ENCODE measurements around the gene MCM6.
A peak's percentile ranks its signal among the peaks of the same experiment; 100 is the strongest.
"Not testable (repeated sequence)": the region's sequence is repeated elsewhere in the genome, so short reads cannot be mapped to it uniquely, and the experiment has no call there.

MCM6 gene
- total RNA-seq = 36.7 to 108 reads per million in 2 donors

DNA sequence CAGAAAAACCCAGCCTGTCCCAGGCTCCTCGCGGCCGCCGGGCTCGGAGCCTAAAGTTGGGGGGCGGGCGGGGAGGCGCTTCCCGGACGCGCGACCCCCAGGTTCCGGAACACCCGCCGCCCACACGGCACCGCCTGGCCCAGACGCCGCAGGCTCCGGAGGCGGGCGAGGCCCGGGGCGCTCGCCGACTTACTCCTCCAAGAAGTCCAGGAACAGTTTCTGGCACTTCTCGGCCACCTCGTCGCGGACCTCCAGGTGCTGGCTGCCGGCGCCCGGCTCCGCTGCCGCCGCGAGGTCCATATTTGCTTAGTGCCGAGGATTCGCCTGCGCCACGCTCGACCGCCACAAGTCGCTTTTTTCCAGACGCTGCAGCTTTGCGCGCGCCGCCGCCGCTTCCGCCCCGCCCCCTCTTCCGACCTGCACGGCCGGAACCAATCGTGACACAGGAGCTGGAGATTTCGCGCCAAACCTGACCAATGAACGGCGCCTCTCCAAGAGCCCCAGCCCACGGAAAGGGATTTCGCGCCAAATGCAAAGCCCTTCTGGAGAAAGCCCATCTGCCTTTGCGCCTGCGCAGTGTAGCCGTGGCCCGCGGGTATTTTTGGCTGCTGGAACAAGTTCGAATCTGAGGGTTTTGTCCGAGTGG is at the start of gene MCM6:
MCM6 (minus strand) TSS at position 378 of the 646 bp plus-strand sequence; CDS start at position 300, 78 bp downstream.
- DNase-seq = peak; percentile 96

- no peak for DNase-seq
These were observed 49.3 kb upstream of the MCM6 start for GRCh38 chr2:135925571-135925970.

DNA sequence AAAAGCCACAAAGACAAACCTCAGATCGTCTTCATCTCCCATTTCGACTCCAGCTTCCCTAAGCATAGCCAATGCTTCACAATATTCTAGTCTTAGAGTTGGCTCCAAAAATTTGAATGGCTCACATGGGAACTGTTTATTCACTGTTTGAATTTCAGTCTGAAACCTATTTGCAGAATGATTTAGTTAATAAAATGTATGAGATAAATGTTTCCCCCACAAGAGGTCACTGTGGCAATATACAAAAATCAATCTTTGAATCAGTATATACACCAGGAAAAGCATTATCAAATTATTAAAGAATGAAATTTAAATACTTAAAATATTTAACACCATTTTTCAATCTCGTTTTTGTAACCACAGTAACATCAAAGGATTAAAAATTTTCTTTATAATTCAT is 40.0 kb upstream of the MCM6 start:
- no peak for DNase-seq

GRCh38 chr2:135914485-135914884 is 38.2 kb upstream of the MCM6 start:
- no peak for DNase-seq

- DNase-seq = peak; percentile 31
These were observed 37.6 kb upstream of the MCM6 start for GRCh38 chr2:135913727-135914365.

DNA sequence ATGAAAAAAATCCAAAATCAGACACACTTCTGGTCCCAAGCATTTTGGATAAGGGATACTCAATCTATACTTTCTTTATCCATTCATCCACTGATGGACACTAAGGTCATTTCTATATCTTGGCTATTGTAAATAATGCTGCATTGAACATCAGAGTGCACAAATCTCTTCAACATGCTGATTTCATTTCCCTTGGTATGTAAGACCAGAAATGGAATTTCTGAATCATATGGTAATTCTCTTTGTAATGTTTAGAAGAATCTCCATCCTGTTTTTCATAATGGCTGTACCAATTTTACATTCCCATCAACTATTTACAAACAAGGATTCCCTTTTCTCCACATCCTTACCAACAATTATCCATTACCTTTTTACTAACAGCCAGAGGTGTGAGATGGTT is 33.7 kb upstream of the MCM6 start:
- no peak for DNase-seq

GRCh38 chr2:135905679-135906078 is 29.4 kb upstream of the MCM6 start:
- no peak for DNase-seq

DNA sequence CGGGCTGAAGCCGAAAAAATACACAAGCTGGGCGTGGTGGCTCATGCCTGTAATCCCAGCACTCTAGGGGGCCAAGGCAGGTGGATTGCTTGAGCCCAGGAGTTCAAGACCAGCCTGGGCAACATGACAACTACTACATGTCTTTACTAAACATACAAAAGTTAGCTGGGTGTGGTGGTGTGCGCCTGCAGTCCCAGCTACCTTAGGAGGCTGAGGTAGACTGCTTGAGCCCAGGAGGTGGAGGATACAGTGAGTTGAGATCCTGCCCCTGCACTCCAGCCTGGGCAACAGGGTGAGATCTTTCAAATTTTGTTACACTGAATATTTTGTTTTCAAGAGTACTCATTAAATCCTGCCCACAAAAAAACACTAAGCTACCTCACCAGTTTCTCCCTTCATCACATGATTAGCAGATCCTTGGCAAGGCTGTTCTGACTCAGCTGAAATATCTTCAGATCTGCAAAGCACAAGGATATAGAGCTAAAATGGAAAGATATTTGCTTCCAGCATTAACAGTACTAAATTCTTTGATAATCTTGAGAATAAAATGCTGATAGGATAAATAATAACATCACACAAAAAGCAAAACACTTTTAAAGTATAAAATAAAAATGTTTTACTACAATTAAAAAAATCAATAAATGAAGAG is 28.2 kb upstream of the MCM6 start:
- no peak for DNase-seq

GRCh38 chr2:135903650-135904049 is 27.4 kb upstream of the MCM6 start:
- no peak for DNase-seq

DNA sequence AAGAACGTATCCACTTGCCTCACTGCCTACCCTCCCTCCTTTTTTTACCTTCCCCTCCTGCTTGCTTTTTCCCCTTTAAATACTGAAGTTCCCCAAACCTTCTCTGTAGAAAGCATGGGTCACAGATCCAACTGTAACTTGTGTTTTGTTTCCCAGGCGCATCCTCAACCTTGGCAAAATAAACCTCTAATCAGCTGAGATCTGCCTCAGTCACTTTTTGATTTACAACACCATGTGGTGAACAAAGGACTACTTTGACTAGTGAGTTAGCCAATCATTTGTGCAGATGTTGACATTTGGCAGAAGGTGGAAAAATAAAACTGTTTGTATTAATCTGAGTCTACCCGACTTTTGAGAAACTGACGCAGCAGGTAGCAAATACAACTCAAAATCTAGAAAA is 23.3 kb upstream of the MCM6 start:
- no peak for DNase-seq

DNA sequence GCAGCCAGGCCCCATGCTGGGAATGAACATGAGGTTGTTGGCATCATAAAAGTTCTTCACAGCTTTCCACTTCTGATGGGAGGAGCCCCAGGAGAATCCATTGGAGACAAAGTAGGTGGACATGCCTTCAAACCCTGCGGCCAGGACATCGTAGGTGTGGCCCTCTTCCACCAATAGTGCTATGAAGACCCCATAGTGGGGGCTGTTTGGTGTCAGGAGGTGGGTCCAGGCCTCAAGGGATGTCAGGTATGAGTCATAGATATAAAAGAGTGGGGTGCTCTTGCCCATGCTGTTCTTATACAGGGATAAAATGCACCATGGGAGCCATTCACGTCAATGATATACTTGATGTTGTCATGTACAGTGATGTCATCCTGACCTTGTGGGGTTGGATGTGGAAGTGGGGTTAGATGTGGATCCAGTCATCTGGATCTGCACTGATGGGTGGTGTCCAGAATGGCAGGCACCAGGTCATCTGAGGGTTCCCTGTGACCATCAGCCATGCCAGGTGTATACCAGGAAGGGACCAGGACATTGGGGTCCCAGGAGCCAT is 22.1 kb upstream of the MCM6 start:
- DNase-seq = no peak

DNA sequence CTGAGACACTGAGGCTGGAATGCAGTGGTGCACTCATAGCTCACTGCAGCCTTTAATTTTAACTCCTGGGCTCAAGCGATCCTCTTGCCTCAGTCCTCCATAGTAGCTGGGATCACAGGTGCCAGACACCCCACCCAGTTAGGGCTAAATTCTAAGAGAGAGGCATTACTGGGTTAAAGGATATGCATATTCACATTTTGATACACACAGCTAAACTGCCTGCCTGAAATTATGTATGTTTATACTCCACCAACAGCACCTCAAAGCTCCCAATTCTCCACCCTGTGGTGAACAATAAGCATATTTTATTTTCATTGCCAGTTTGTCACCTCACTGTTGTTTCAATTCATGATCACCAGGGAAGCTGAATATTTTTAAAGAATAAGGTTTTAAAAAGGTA is 18.7 kb upstream of the MCM6 start:
- no peak for DNase-seq

- DNase-seq = no peak
These were observed 17.1 kb upstream of the MCM6 start for GRCh38 chr2:135893374-135893794.

- no peak for DNase-seq
These were observed 14.6 kb upstream of the MCM6 start for GRCh38 chr2:135890835-135891234.

- DNase-seq = no peak
These were observed 13.9 kb upstream of the MCM6 start for GRCh38 chr2:135890149-135890548.

DNA sequence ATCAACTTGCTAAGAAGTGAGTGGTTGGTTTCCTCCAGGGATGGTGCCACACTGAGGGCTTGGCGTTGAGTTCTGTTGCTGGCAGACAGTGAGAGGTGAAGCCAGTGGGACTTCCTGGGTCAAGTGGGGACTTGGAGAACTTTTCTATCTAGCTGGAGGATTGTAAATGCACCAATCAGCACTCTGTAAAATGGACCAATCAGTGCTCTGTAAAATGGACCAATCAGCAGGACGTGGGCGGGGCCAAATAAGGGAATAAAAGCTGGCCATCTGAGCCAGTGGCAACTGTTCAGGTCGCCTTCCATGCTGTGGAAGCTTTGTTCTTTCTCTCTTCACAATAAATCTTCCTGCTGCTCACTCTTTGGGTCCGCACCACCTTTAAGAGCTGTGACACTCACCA is 12.3 kb upstream of the MCM6 start:
- not testable (repeated sequence) for DNase-seq

DNA sequence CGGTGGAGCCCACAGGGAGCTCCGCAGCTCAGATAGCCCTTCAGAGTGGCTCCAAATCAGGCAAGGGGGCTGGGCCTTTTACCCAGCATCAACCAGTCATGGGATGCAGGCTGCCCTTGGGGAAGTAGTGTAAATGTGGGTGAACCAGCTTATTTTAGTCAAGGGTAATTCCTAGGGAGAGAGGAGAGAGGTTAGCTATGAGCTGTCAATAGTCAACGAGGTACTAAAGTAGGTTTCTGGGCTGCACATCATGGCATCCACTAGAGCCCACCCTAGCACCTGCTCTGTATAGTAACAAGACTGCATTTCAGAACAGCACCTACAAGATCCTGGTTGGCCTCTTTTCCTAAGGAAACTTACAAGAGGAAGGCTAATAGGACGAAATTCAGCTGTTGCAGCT is 9.5 kb upstream of the MCM6 start:
- no peak for DNase-seq

DNA sequence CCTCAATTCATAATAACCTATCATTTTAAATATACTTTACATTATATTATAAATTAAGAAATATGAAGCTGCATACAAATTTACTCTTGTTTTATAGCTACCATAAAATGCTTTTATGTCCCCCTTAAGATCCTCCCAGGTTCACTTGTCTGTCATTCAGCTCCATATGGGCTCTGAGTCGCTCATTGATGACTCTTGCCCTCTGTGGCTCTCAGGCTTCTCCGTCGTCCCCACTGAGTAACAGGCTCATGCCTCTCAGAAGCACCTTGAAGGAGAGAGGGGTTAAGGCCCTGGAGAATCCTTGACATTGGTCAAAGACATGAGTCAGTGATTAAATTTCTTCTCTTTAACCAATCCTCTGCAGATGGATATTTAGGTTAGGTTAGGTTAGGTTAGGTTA is 6.2 kb upstream of the MCM6 start:
- no peak for DNase-seq

GRCh38 chr2:135876770-135877169 is 527 bp upstream of the MCM6 start:
- not testable (repeated sequence) for DNase-seq

DNA sequence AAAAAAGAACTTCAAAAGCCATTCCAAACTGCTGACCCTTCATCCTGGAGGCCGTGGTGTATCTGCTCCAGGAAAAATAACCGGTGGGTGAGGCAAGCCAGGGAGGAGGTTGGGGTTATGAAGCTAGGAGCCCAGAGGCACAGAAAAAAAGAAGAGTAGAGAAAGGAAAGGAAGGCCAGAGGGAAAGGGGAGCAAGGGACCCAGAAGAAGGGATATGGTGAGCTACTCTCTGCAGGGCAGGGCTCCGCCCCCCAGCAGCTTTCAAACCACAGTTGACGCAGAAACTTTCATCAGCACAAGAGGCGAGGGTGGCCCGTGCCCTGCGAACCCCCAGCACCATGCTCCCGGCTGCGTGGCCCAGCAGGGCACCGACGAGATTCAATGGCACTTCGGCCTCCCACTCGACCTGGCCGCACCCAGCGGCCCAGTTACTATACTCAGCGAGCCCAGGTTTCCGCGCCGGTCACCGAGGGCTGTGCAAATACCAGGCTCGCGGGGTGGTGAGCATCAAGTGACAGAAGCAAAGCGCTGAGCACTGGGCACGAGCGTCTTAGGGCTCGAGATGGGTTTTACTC is 665 bp downstream of the MCM6 start:
- DNase-seq = peak; percentile 56

DNA sequence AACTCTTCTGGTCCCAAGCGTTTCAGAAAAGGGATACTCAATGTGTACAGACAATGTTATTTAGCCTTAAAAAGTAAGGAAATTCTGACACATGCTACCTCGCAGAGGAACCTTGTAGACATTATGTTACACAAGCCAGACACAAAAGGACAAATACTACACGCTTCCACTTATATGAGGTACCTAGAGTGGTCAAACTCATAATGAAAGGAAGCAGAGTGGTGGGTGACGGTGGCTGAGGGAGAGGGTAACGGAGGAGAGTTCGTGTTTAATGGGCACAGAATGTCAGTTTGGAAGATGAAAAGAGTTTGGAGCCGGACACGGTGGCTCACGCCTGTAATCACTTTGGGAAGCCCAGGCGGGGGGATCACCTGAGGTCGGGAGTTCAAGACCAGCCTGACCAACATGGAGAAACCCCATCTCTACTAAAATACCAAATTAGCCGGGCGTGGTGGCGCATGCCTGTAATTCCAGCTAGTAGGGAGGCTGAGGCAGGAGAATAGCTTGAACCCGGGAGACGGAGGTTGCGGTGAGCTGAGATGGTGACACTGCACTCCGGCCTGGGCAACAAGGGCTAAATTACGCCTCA is 1.4 kb downstream of the MCM6 start:
- DNase-seq = no peak

DNA sequence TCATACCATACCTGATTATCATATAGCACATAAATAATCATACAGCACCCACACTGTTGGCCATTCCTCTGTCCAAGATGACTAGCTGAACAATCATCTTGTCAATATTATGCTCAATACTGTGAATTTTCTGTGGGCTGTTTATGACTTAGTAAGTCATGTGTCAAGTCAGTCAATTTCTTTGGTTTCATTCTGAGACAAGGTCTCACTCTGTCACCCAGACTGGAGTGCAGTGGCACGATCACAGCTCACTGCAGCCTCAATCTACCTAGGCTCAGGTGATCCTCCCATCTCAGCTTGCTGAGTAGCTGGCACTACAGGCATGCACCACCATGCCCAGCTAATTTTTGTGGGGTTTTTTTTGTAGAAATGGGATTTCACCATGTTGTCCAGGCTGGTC is 5.7 kb downstream of the MCM6 start:
- DNase-seq = no peak

- no peak for DNase-seq
These were observed 13.0 kb downstream of the MCM6 start for GRCh38 chr2:135863233-135863632.
